HepG2 (cell line): Measurements from ENCODE around the gene MBD3L2B. TPM values are rescaled to one million over a fixed set of nuclear protein-coding genes. Genes with fewer than 3 reads are reported as not detected.

Source experiments
- CAMTA2 ChIP-seq: sonication (generic); formaldehyde crosslinking; IDR thresholded peaks from 2 replicates; pipeline ENCODE4 v1.4.0; 2020; ENCODE audit warnings: mild to moderate bottlenecking, missing genetic modification reagents, borderline replicate concordance
- FOXA3 ChIP-seq: IDR thresholded peaks from 2 replicates; pipeline ENCODE4 v1.6.1; 2016; ENCODE audit warnings: missing genetic modification reagents, missing compliant biosample characterization
- IKZF1 ChIP-seq: fragments of 450-650 bp; IDR thresholded peaks from 2 replicates; pipeline ENCODE4 v1.7.1; 2016
- KAT2B ChIP-seq: fragments of 150-350 bp; IDR thresholded peaks from 2 replicates; pipeline ENCODE4 v1.6.1; 2014; ENCODE audit warnings: low read depth, low read length, borderline replicate concordance
- MYC ChIP-seq: sonication (generic); formaldehyde crosslinking; IDR thresholded peaks from 2 replicates; pipeline ENCODE4 v1.9.0; 2021; ENCODE audit warnings: missing genetic modification reagents, borderline replicate concordance
- RXRA ChIP-seq: sonication (generic); formaldehyde crosslinking; IDR thresholded peaks from 2 replicates; pipeline ENCODE4 v1.5.1; 2020; ENCODE audit warnings: missing genetic modification reagents
- SIN3B ChIP-seq: fragments of 150-350 bp; IDR thresholded peaks from 2 replicates; pipeline ENCODE4 v1.6.1; 2014; ENCODE audit warnings: low read length
- SMARCC2 ChIP-seq: fragments of 450-650 bp; IDR thresholded peaks from 2 replicates; pipeline ENCODE4 v1.6.1; 2017; ENCODE audit warnings: antibody characterized with exemption, mild to moderate bottlenecking
- TCF12 ChIP-seq, 2 experiments: fragments of 450-650 bp in 1 of 2; sonication (generic) in 1 of 2; formaldehyde crosslinking in 1 of 2; IDR thresholded peaks; 2 replicates each; pipeline versions ENCODE4 v1.6.1 to v1.8.0; 2017 to 2022; ENCODE audit warnings: antibody characterized with exemption in 1 of 2, mild to moderate bottlenecking in 1 of 2, missing genetic modification reagents in 1 of 2, moderate library complexity in 1 of 2
- TGIF2 ChIP-seq: IDR thresholded peaks from 2 replicates; pipeline ENCODE4 v1.6.1; 2016; ENCODE audit warnings: control low read depth, missing compliant biosample characterization
- TOE1 ChIP-seq: sonication (generic); formaldehyde crosslinking; IDR thresholded peaks from 2 replicates; pipeline ENCODE4 v1.4.0; 2020; ENCODE audit warnings: mild to moderate bottlenecking, missing genetic modification reagents
- TOPORS ChIP-seq: sonication (generic); formaldehyde crosslinking; IDR thresholded peaks from 2 replicates; pipeline ENCODE4 v1.8.0; 2023; ENCODE audit warnings: mild to moderate bottlenecking, missing genetic modification reagents
- ZBTB8A ChIP-seq: sonication (generic); formaldehyde crosslinking; IDR thresholded peaks from 2 replicates; pipeline ENCODE4 v1.4.0; 2020; ENCODE audit warnings: mild to moderate bottlenecking, low read depth, missing genetic modification reagents, borderline replicate concordance
- ZNF17 ChIP-seq: sonication (generic); formaldehyde crosslinking; IDR thresholded peaks from 2 replicates; pipeline ENCODE4 v1.5.0; 2020; ENCODE audit warnings: mild to moderate bottlenecking, missing genetic modification reagents
- ZNF354B ChIP-seq: sonication (generic); formaldehyde crosslinking; IDR thresholded peaks from 2 replicates; pipeline ENCODE4 v1.8.0; 2022; ENCODE audit warnings: mild to moderate bottlenecking, missing genetic modification reagents
- ZNF446 ChIP-seq: sonication (generic); formaldehyde crosslinking; IDR thresholded peaks from 2 replicates; pipeline ENCODE4 v1.5.0; 2020; ENCODE audit warnings: mild to moderate bottlenecking, missing genetic modification reagents
- ZNF569 ChIP-seq: sonication (generic); formaldehyde crosslinking; IDR thresholded peaks from 2 replicates; pipeline ENCODE4 v1.5.0; 2020; ENCODE audit warnings: mild to moderate bottlenecking, missing genetic modification reagents, moderate library complexity, borderline replicate concordance
- ZNF772 ChIP-seq: sonication (generic); formaldehyde crosslinking; IDR thresholded peaks from 2 replicates; pipeline ENCODE4 v1.5.0; 2020; ENCODE audit warnings: mild to moderate bottlenecking, missing genetic modification reagents
- polyA plus RNA-seq, 8 experiments: library from polyadenylated mRNA; depleted of rRNA in 3 of 8; stranded (reverse) in 7 of 8; unstranded in 1 of 8; fragments of >200 nt; fragmentation: Illumina TruSeq in 4 of 8; extraction: Trizol in 4 of 8; gene quantifications; 2 replicates each; pipeline versions ENCODE4 v1.2.1 to v1.2.3, GENCODE V29; 2011 to 2016; ENCODE audit warnings: low read depth in 4 of 8, missing spikeins in 1 of 8, mixed read lengths in 1 of 8; ENCODE audit not compliant: insufficient read depth in 1 of 8
- total RNA-seq, 5 experiments: library from RNA; depleted of rRNA; stranded (reverse); fragments of >200 nt; fragmentation: Illumina TruSeq; extraction: Trizol; gene quantifications; 2 replicates each; pipeline ENCODE4 v1.2.3, GENCODE V29; 2016; ENCODE audit warnings: low read depth in 1 of 5
- TF ChIP-seq, protein P1 (sequence below), 2 experiments: sonication (generic) in 1 of 2; formaldehyde crosslinking in 1 of 2; IDR thresholded peaks; 2 replicates each; pipeline versions ENCODE4 v1.4.0 to v1.6.1; 2016 to 2020; ENCODE audit warnings: borderline replicate concordance in 1 of 2, low read depth in 1 of 2, mild to moderate bottlenecking in 1 of 2, missing genetic modification reagents in 1 of 2
- TF ChIP-seq, protein P2 (sequence below): sonication (generic); formaldehyde crosslinking; IDR thresholded peaks from 2 replicates; pipeline ENCODE4 v1.5.0; 2020; ENCODE audit warnings: mild to moderate bottlenecking, missing genetic modification reagents
- TF ChIP-seq, protein P3 (sequence below): IDR thresholded peaks from 2 replicates; pipeline ENCODE4 v1.6.1; 2016; ENCODE audit warnings: low read depth, borderline replicate concordance
- TF ChIP-seq, protein P4 (sequence below): sonication (generic); formaldehyde crosslinking; IDR thresholded peaks from 2 replicates; pipeline ENCODE4 v1.4.0; 2020; ENCODE audit warnings: low read depth, mild to moderate bottlenecking, missing genetic modification reagents

Gene MBD3L2B
- total and polyA plus RNA-seq, 2 of the 13 experiments (the other 11 are each of a cell fraction or from before 2014, with no cell fraction given), result not detected

DNA sequence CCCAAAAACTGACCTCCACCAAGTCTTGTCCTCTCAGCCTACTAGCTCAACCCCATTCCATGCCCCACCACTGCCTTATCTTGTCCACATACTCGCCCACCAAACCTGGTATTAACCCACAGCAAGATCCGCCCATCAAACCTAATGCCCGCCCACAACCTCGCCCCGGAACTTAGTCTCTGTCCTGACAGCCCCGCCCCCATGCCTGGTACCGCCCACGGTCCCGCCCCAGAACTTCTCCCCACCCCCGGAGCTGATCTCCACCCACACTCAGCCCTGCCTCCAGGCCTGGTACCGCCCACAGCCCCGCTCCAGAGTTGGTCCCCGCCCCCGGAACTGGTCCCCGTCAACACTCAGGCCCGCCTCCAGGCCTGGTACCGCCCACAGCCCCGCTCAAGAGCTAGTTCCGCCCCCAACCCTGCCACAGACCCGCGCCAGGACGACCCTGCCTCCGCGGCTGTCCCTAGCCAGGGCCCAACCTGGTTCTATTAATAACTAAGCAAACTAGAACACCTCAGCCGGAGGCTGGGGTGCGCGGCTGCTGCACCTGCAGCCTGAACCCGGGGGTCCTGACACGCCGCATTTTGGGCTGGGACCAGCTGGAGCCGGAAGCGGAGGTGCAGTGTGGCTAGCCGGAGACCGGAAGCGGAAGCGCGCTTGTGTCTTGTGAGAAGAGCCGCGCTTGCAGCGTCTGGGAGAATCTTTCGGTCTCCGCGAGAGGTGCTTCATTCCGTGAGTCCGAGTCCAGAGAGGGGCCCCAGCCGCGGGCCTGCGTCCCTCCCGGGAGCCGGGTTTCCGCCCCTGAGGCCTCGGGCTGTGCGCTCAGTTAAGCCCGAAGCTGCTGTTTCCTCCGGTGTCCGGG lies 48.0 kb upstream of the MBD3L2B start, which contains the start of gene ZNF557 (continued):
- TF ChIP-seq, protein P1, sequence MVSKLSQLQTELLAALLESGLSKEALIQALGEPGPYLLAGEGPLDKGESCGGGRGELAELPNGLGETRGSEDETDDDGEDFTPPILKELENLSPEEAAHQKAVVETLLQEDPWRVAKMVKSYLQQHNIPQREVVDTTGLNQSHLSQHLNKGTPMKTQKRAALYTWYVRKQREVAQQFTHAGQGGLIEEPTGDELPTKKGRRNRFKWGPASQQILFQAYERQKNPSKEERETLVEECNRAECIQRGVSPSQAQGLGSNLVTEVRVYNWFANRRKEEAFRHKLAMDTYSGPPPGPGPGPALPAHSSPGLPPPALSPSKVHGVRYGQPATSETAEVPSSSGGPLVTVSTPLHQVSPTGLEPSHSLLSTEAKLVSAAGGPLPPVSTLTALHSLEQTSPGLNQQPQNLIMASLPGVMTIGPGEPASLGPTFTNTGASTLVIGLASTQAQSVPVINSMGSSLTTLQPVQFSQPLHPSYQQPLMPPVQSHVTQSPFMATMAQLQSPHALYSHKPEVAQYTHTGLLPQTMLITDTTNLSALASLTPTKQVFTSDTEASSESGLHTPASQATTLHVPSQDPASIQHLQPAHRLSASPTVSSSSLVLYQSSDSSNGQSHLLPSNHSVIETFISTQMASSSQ (IDR thresholded peaks at IDR 0.05; ENCODE audit: low read depth), result no peak; the same call in 1 of the 2 replicates
- TF ChIP-seq, protein P1 (CRISPR knock-in tag; IDR thresholded peaks at IDR 0.05; ENCODE audit: borderline replicate concordance), result 0 out of 2 replicates have a peak, but pooled peaks have one; percentile 29
- TF ChIP-seq SMARCC2 (no peak), ZNF354B (CRISPR knock-in tag) (0 out of 2 replicates have a peak, but pooled peaks have one; percentile 64), ZNF569 (CRISPR knock-in tag) (no peak), CAMTA2 (CRISPR knock-in tag) (no peak), FOXA3 (no peak; the same call in 1 of the 2 replicates), KAT2B (no peak), TCF12 (IDR thresholded peaks at IDR 0.05) (no peak), TCF12 (CRISPR knock-in tag; IDR thresholded peaks at IDR 0.05) (no peak), ZNF772 (CRISPR knock-in tag) (0 out of 2 replicates have a peak, but pooled peaks have one; percentile 18), TOE1 (no peak), ZNF17 (no peak), ZNF446 (CRISPR knock-in tag) (no peak), ZBTB8A (CRISPR knock-in tag) (no peak), SIN3B (no peak), IKZF1 (no peak), TGIF2 (peak; percentile 66; the same call in 1 of the 2 replicates), TOPORS (CRISPR knock-in tag) (no peak), RXRA (CRISPR knock-in tag) (no peak), MYC (peak; percentile 80; the same call in 1 of the 2 replicates)
- TF ChIP-seq, protein P2, sequence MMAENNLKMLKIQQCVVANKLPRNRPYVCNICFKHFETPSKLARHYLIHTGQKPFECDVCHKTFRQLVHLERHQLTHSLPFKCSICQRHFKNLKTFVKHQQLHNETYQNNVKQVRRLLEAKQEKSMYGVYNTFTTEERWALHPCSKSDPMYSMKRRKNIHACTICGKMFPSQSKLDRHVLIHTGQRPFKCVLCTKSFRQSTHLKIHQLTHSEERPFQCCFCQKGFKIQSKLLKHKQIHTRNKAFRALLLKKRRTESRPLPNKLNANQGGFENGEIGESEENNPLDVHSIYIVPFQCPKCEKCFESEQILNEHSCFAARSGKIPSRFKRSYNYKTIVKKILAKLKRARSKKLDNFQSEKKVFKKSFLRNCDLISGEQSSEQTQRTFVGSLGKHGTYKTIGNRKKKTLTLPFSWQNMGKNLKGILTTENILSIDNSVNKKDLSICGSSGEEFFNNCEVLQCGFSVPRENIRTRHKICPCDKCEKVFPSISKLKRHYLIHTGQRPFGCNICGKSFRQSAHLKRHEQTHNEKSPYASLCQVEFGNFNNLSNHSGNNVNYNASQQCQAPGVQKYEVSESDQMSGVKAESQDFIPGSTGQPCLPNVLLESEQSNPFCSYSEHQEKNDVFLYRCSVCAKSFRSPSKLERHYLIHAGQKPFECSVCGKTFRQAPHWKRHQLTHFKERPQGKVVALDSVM (CRISPR knock-in tag), result no peak
- TF ChIP-seq, protein P3, sequence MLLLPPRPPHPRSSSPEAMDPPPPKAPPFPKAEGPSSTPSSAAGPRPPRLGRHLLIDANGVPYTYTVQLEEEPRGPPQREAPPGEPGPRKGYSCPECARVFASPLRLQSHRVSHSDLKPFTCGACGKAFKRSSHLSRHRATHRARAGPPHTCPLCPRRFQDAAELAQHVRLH (CRISPR knock-in tag), result no peak
- TF ChIP-seq, protein P4, sequence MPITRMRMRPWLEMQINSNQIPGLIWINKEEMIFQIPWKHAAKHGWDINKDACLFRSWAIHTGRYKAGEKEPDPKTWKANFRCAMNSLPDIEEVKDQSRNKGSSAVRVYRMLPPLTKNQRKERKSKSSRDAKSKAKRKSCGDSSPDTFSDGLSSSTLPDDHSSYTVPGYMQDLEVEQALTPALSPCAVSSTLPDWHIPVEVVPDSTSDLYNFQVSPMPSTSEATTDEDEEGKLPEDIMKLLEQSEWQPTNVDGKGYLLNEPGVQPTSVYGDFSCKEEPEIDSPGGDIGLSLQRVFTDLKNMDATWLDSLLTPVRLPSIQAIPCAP (CRISPR knock-in tag), result no peak
